HepG2 (cell line): ENCODE data around the gene TMEM174. TPM values are rescaled to one million over a fixed set of nuclear protein-coding genes. Genes with fewer than 3 reads are reported as not detected.

Experiments used
- CHCHD3 ChIP-seq: sonication (generic); formaldehyde crosslinking; IDR thresholded peaks from 2 replicates; pipeline ENCODE4 v1.8.0; 2022; ENCODE audit warnings: mild to moderate bottlenecking, missing genetic modification reagents, moderate library complexity
- KDM1A ChIP-seq: IDR thresholded peaks from 2 replicates; pipeline ENCODE4 v1.6.1; 2016; ENCODE audit warnings: missing compliant biosample characterization
- MIXL1 ChIP-seq: IDR thresholded peaks from 2 replicates; pipeline ENCODE4 v1.6.1; 2016
- MTF1 ChIP-seq: sonication (generic); formaldehyde crosslinking; IDR thresholded peaks from 2 replicates; pipeline ENCODE4 v1.5.0; 2020; ENCODE audit warnings: missing genetic modification reagents
- PHF8 ChIP-seq: sonication (generic); formaldehyde crosslinking; IDR thresholded peaks from 2 replicates; pipeline ENCODE4 v1.5.0; 2020; ENCODE audit warnings: missing genetic modification reagents
- TOE1 ChIP-seq: sonication (generic); formaldehyde crosslinking; IDR thresholded peaks from 2 replicates; pipeline ENCODE4 v1.4.0; 2020; ENCODE audit warnings: mild to moderate bottlenecking, missing genetic modification reagents
- ZFP90 ChIP-seq: sonication (generic); formaldehyde crosslinking; IDR thresholded peaks from 2 replicates; pipeline ENCODE4 v1.8.0; 2022; ENCODE audit warnings: missing genetic modification reagents, mild to moderate bottlenecking, inconsistent platforms, borderline replicate concordance
- ZNF207 ChIP-seq: fragments of 450-650 bp; IDR thresholded peaks from 2 replicates; pipeline ENCODE4 v1.6.1; 2016; ENCODE audit warnings: antibody characterized with exemption, borderline replicate concordance
- ZNF670 ChIP-seq: sonication (generic); formaldehyde crosslinking; IDR thresholded peaks from 2 replicates; pipeline ENCODE4 v1.8.0; 2022; ENCODE audit warnings: mild to moderate bottlenecking, missing genetic modification reagents, borderline replicate concordance
- ZNF746 ChIP-seq: sonication (generic); formaldehyde crosslinking; IDR thresholded peaks from 2 replicates; pipeline ENCODE4 v1.8.0; 2022; ENCODE audit warnings: mild to moderate bottlenecking, missing genetic modification reagents
- polyA plus RNA-seq, 8 experiments: library from polyadenylated mRNA; depleted of rRNA in 3 of 8; stranded (reverse) in 7 of 8; unstranded in 1 of 8; fragments of >200 nt; fragmentation: Illumina TruSeq in 4 of 8; extraction: Trizol in 4 of 8; gene quantifications; 2 replicates each; pipeline versions ENCODE4 v1.2.1 to v1.2.3, GENCODE V29; 2011 to 2016; ENCODE audit warnings: low read depth in 4 of 8, missing spikeins in 1 of 8, mixed read lengths in 1 of 8; ENCODE audit not compliant: insufficient read depth in 1 of 8
- total RNA-seq, 5 experiments: library from RNA; depleted of rRNA; stranded (reverse); fragments of >200 nt; fragmentation: Illumina TruSeq; extraction: Trizol; gene quantifications; 2 replicates each; pipeline ENCODE4 v1.2.3, GENCODE V29; 2016; ENCODE audit warnings: low read depth in 1 of 5
- TF ChIP-seq, protein P1 (sequence below): sonication (generic); formaldehyde crosslinking; IDR thresholded peaks from 2 replicates; pipeline ENCODE4 v1.8.0; 2023; ENCODE audit warnings: mild to moderate bottlenecking, missing genetic modification reagents
- TF ChIP-seq, protein P2 (sequence below): sonication (generic); formaldehyde crosslinking; IDR thresholded peaks from 2 replicates; pipeline ENCODE4 v1.4.0; 2020; ENCODE audit warnings: mild to moderate bottlenecking, missing genetic modification reagents
- TF ChIP-seq, protein P3 (sequence below): IDR thresholded peaks from 2 replicates; pipeline ENCODE4 v1.6.1; 2016
- TF ChIP-seq, protein P4 (sequence below): sonication (generic); formaldehyde crosslinking; IDR thresholded peaks from 2 replicates; pipeline ENCODE4 v1.4.0; 2020; ENCODE audit warnings: missing genetic modification reagents, borderline replicate concordance
- TF ChIP-seq, protein P5 (sequence below): sonication (generic); formaldehyde crosslinking; IDR thresholded peaks from 2 replicates; pipeline ENCODE4 v1.4.0; 2020; ENCODE audit warnings: missing genetic modification reagents
- TF ChIP-seq, protein P6 (sequence below): sonication (generic); formaldehyde crosslinking; IDR thresholded peaks from 2 replicates; pipeline ENCODE4 v1.4.0; 2020; ENCODE audit warnings: missing genetic modification reagents

TMEM174 gene
- total and polyA plus RNA-seq, 2 of the 13 experiments (the other 11 are each of a cell fraction or from before 2014, with no cell fraction given) = not detected

DNA sequence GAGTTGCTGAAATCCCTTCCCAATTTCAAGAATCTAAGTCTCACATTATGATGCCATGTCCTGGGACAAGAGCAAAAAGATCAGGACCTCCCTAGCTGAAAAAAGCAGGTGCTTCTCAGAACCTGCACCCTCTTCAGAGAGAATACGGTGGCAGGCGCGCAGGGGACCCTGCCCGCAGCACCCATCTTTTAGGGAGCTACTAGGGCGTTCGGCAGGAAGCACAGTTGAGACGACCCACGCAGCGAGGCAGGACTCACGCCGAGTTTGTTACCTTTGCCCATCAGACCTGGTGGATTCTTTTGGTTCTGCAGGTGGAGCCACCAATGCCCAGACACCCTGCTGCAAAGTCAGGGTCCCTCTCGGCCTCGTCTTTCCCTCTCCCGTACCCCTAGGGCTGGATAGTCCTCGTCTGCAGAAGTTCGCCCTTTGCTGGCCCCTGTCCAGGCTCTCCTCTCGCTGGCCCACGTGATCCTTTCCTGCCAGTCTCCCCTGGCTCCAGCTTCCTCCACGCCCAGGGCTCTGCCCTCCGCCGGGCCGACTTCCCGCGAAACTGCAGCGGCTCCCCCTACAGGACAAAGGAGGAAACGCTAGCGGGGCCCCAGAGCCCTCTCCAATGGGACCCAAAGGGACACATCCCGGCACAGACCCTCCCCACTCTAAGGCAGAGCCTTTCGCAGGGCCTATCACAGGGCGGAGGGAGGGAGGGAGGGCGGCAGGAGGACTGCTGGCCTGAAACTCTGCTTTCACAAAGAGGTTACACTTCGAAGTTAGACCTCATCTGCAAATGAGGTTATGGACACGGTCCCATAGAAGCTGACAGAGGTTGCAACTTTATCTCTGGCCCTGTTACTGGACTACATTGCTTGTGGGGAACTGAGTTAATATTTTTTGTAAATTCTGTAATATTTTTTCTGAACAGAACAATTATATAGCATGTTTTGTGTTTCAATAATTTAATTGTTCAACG is 28.8 kb downstream of the TMEM174 start (continued):
- TF ChIP-seq, protein P1, sequence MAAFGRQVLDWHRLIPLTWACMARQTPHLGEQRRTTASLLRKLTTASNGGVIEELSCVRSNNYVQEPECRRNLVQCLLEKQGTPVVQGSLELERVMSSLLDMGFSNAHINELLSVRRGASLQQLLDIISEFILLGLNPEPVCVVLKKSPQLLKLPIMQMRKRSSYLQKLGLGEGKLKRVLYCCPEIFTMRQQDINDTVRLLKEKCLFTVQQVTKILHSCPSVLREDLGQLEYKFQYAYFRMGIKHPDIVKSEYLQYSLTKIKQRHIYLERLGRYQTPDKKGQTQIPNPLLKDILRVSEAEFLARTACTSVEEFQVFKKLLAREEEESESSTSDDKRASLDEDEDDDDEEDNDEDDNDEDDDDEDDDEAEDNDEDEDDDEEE (CRISPR knock-in tag) = no peak
- TF ChIP-seq, protein P2, sequence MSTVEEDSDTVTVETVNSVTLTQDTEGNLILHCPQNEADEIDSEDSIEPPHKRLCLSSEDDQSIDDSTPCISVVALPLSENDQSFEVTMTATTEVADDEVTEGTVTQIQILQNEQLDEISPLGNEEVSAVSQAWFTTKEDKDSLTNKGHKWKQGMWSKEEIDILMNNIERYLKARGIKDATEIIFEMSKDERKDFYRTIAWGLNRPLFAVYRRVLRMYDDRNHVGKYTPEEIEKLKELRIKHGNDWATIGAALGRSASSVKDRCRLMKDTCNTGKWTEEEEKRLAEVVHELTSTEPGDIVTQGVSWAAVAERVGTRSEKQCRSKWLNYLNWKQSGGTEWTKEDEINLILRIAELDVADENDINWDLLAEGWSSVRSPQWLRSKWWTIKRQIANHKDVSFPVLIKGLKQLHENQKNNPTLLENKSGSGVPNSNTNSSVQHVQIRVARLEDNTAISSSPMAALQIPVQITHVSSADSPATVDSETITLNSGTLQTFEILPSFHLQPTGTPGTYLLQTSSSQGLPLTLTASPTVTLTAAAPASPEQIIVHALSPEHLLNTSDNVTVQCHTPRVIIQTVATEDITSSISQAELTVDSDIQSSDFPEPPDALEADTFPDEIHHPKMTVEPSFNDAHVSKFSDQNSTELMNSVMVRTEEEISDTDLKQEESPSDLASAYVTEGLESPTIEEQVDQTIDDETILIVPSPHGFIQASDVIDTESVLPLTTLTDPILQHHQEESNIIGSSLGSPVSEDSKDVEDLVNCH (CRISPR knock-in tag) = no peak
- TF ChIP-seq MTF1 (CRISPR knock-in tag) = 0 out of 2 replicates have a peak, but pooled peaks have one; percentile 29
- no peak for TF ChIP-seq ZNF207
- TF ChIP-seq, protein P3, sequence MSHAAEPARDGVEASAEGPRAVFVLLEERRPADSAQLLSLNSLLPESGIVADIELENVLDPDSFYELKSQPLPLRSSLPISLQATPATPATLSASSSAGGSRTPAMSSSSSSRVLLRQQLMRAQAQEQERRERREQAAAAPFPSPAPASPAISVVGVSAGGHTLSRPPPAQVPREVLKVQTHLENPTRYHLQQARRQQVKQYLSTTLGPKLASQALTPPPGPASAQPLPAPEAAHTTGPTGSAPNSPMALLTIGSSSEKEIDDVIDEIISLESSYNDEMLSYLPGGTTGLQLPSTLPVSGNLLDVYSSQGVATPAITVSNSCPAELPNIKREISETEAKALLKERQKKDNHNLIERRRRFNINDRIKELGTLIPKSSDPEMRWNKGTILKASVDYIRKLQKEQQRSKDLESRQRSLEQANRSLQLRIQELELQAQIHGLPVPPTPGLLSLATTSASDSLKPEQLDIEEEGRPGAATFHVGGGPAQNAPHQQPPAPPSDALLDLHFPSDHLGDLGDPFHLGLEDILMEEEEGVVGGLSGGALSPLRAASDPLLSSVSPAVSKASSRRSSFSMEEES (CRISPR knock-in tag) = no peak
- TF ChIP-seq ZNF670 = no peak
- no peak for TF ChIP-seq ZNF746 (CRISPR knock-in tag)
- no peak for TF ChIP-seq PHF8 (CRISPR knock-in tag)
- TF ChIP-seq ZFP90 (CRISPR knock-in tag) = no peak
- TF ChIP-seq CHCHD3 = no peak
- no peak for TF ChIP-seq KDM1A
- no peak for TF ChIP-seq TOE1 (CRISPR knock-in tag)
- TF ChIP-seq, protein P4, sequence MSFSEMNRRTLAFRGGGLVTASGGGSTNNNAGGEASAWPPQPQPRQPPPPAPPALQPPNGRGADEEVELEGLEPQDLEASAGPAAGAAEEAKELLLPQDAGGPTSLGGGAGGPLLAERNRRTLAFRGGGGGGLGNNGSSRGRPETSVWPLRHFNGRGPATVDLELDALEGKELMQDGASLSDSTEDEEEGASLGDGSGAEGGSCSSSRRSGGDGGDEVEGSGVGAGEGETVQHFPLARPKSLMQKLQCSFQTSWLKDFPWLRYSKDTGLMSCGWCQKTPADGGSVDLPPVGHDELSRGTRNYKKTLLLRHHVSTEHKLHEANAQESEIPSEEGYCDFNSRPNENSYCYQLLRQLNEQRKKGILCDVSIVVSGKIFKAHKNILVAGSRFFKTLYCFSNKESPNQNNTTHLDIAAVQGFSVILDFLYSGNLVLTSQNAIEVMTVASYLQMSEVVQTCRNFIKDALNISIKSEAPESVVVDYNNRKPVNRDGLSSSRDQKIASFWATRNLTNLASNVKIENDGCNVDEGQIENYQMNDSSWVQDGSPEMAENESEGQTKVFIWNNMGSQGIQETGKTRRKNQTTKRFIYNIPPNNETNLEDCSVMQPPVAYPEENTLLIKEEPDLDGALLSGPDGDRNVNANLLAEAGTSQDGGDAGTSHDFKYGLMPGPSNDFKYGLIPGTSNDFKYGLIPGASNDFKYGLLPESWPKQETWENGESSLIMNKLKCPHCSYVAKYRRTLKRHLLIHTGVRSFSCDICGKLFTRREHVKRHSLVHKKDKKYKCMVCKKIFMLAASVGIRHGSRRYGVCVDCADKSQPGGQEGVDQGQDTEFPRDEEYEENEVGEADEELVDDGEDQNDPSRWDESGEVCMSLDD (CRISPR knock-in tag) = no peak
- TF ChIP-seq, protein P5, sequence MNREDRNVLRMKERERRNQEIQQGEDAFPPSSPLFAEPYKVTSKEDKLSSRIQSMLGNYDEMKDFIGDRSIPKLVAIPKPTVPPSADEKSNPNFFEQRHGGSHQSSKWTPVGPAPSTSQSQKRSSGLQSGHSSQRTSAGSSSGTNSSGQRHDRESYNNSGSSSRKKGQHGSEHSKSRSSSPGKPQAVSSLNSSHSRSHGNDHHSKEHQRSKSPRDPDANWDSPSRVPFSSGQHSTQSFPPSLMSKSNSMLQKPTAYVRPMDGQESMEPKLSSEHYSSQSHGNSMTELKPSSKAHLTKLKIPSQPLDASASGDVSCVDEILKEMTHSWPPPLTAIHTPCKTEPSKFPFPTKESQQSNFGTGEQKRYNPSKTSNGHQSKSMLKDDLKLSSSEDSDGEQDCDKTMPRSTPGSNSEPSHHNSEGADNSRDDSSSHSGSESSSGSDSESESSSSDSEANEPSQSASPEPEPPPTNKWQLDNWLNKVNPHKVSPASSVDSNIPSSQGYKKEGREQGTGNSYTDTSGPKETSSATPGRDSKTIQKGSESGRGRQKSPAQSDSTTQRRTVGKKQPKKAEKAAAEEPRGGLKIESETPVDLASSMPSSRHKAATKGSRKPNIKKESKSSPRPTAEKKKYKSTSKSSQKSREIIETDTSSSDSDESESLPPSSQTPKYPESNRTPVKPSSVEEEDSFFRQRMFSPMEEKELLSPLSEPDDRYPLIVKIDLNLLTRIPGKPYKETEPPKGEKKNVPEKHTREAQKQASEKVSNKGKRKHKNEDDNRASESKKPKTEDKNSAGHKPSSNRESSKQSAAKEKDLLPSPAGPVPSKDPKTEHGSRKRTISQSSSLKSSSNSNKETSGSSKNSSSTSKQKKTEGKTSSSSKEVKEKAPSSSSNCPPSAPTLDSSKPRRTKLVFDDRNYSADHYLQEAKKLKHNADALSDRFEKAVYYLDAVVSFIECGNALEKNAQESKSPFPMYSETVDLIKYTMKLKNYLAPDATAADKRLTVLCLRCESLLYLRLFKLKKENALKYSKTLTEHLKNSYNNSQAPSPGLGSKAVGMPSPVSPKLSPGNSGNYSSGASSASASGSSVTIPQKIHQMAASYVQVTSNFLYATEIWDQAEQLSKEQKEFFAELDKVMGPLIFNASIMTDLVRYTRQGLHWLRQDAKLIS (CRISPR knock-in tag) = no peak
- no peak for TF ChIP-seq MIXL1 (CRISPR knock-in tag)
- TF ChIP-seq, protein P6, sequence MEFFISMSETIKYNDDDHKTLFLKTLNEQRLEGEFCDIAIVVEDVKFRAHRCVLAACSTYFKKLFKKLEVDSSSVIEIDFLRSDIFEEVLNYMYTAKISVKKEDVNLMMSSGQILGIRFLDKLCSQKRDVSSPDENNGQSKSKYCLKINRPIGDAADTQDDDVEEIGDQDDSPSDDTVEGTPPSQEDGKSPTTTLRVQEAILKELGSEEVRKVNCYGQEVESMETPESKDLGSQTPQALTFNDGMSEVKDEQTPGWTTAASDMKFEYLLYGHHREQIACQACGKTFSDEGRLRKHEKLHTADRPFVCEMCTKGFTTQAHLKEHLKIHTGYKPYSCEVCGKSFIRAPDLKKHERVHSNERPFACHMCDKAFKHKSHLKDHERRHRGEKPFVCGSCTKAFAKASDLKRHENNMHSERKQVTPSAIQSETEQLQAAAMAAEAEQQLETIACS (CRISPR knock-in tag) = no peak
